ENCODE data around the gene CDC42EP3. TPM values are rescaled to one million over a fixed set of nuclear protein-coding genes. Genes with fewer than 3 reads are reported as not detected.

CDC42EP3 gene
- polyA plus RNA-seq, 1 donor from 2014 or later = 25.2 TPM

DNA sequence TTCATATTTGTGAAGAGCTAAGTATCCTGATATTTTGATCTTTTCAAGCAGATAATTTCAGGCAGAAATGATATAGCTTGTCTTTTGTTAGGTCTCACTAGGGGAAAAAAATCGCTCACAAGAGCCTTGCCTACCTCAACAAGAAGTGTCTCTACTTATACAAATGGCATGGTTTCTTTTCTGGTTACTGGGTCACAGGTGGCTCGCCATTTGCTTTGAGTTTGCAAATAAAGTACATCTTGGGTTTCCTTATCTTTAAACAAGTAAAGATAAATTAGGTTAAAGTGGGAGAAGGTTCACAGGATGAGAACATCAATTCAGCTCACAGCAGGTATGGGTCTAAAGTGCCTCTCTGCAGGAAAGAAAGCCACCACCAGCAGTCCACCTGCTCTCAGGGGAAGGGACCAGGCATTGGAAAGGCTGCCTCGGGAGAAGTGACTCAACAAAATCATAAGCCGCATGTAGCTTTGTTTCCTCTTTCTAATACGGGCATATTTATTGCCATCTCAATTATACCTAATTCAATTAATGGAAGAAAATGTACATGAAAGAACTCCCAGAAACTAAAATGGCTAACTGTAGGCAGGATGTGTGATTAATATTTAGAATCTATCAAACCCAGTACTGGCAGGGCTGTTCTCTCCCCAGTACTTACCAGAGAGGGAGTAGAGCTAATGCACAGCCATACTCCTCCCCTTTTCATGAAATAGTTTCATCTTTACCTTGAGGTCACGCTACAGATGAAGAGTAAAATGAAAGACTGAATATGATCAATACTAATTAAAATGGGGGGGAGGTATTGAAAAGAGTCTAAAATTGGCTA is 28.3 kb downstream of the CDC42EP3 start:
- Histone ChIP-seq H3K79me2 (replicated peaks; ENCODE audit: insufficient read depth, low read length) (peaks cover 7% of the 10 kb centered on the region), H3K9me3 (ENCODE audit: low read length) (no peaks in the 10 kb centered on the region), H3K27ac (ENCODE audit: low read length) (no peak overlapping the region), H4K20me1 (ENCODE audit: insufficient read depth) (no peaks in the 10 kb centered on the region), H3F3A (ENCODE audit: insufficient read depth, low read length, poor library complexity, severe bottlenecking) (no peaks in the 10 kb centered on the region), H3K9me2 (ENCODE audit: insufficient read depth, low read length) (no peaks in the 10 kb centered on the region), H2AFZ (ENCODE audit: low read depth, low read length) (no peak overlapping the region), H3K4me2 (ENCODE audit: low read length) (no peak overlapping the region), H3K4me3 (ENCODE audit: low read length) (no peak overlapping the region), H3K36me3 (ENCODE audit: insufficient read depth, low read length) (peaks cover 11% of the 10 kb centered on the region), H3K27me3 (ENCODE audit: insufficient read depth, low read depth, low read length) (no peaks in the 10 kb centered on the region), H3K9ac (ENCODE audit: low read length) (no peak overlapping the region)
- TF ChIP-seq SMC3 (conservative IDR thresholded peaks at IDR 0.05; ENCODE audit: poor library complexity) (no peak), TAF1 (IDR thresholded peaks at IDR 0.05; ENCODE audit: low read depth) (no peak), MXI1 (conservative IDR thresholded peaks at IDR 0.05; ENCODE audit: poor library complexity, severe bottlenecking) (no peak), EP300 (conservative IDR thresholded peaks at IDR 0.05; ENCODE audit: poor library complexity, severe bottlenecking) (no peak), POLR2AphosphoS5 (IDR thresholded peaks at IDR 0.05) (peak; percentile 14), RAD21 (conservative IDR thresholded peaks at IDR 0.05) (no peak)
- TF ChIP-seq, protein P1, sequence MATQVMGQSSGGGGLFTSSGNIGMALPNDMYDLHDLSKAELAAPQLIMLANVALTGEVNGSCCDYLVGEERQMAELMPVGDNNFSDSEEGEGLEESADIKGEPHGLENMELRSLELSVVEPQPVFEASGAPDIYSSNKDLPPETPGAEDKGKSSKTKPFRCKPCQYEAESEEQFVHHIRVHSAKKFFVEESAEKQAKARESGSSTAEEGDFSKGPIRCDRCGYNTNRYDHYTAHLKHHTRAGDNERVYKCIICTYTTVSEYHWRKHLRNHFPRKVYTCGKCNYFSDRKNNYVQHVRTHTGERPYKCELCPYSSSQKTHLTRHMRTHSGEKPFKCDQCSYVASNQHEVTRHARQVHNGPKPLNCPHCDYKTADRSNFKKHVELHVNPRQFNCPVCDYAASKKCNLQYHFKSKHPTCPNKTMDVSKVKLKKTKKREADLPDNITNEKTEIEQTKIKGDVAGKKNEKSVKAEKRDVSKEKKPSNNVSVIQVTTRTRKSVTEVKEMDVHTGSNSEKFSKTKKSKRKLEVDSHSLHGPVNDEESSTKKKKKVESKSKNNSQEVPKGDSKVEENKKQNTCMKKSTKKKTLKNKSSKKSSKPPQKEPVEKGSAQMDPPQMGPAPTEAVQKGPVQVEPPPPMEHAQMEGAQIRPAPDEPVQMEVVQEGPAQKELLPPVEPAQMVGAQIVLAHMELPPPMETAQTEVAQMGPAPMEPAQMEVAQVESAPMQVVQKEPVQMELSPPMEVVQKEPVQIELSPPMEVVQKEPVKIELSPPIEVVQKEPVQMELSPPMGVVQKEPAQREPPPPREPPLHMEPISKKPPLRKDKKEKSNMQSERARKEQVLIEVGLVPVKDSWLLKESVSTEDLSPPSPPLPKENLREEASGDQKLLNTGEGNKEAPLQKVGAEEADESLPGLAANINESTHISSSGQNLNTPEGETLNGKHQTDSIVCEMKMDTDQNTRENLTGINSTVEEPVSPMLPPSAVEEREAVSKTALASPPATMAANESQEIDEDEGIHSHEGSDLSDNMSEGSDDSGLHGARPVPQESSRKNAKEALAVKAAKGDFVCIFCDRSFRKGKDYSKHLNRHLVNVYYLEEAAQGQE (IDR thresholded peaks at IDR 0.05; ENCODE audit: borderline replicate concordance) = no peak

DNA sequence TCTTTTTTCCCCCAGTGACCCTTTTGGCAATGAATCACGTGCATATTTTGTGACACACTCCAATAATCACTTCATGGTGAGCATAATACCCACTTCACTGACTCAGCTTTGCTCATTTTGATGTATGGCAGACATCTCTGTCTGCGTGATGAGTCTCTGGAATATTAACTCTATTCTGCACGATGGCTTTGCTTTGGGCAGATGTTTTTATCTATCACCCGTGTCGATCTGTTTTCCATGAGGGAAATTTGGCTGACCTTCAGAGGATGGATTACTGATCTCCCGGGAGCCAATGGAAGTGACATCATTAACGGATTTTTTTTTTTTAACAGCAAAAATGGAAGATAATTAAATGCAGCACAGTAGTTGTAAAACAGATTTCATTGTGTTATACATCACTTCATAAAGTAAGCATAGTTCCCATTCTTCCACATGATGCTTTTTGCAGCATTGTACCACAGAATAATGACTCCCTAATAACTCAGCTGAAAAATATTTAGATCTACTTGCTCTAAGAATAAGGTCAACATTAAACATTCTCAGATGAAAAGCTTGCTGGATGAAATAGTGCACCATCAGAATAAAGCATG is 29.8 kb downstream of the CDC42EP3 start:
- Histone ChIP-seq H3K9ac (ENCODE audit: low read length) (no peak overlapping the region), H3K4me3 (ENCODE audit: low read length) (no peak overlapping the region), H3K79me2 (replicated peaks; ENCODE audit: insufficient read depth, low read length) (peaks cover 6% of the 10 kb centered on the region), H3K9me2 (ENCODE audit: insufficient read depth, low read length) (no peaks in the 10 kb centered on the region), H3K4me2 (ENCODE audit: low read length) (no peak overlapping the region), H2AFZ (ENCODE audit: low read depth, low read length) (no peak overlapping the region), H3F3A (ENCODE audit: insufficient read depth, low read length, poor library complexity, severe bottlenecking) (no peaks in the 10 kb centered on the region), H3K27ac (ENCODE audit: low read length) (no peak overlapping the region), H3K9me3 (ENCODE audit: low read length) (no peaks in the 10 kb centered on the region), H3K36me3 (ENCODE audit: insufficient read depth, low read length) (peaks cover 7% of the 10 kb centered on the region), H4K20me1 (ENCODE audit: insufficient read depth) (no peaks in the 10 kb centered on the region), H3K27me3 (ENCODE audit: insufficient read depth, low read depth, low read length) (no peaks in the 10 kb centered on the region)
- TF ChIP-seq RAD21 (conservative IDR thresholded peaks at IDR 0.05) (no peak), TAF1 (IDR thresholded peaks at IDR 0.05; ENCODE audit: low read depth) (no peak), MXI1 (conservative IDR thresholded peaks at IDR 0.05; ENCODE audit: poor library complexity, severe bottlenecking) (no peak), SMC3 (conservative IDR thresholded peaks at IDR 0.05; ENCODE audit: poor library complexity) (no peak), EZH2 (IDR thresholded peaks at IDR 0.05; ENCODE audit: borderline replicate concordance, insufficient read depth, low read length, poor library complexity, severe bottlenecking) (no peak), EP300 (conservative IDR thresholded peaks at IDR 0.05; ENCODE audit: poor library complexity, severe bottlenecking) (no peak)
- TF ChIP-seq, protein P1 (IDR thresholded peaks at IDR 0.05; ENCODE audit: borderline replicate concordance) = no peak
- TF ChIP-seq, protein P2, sequence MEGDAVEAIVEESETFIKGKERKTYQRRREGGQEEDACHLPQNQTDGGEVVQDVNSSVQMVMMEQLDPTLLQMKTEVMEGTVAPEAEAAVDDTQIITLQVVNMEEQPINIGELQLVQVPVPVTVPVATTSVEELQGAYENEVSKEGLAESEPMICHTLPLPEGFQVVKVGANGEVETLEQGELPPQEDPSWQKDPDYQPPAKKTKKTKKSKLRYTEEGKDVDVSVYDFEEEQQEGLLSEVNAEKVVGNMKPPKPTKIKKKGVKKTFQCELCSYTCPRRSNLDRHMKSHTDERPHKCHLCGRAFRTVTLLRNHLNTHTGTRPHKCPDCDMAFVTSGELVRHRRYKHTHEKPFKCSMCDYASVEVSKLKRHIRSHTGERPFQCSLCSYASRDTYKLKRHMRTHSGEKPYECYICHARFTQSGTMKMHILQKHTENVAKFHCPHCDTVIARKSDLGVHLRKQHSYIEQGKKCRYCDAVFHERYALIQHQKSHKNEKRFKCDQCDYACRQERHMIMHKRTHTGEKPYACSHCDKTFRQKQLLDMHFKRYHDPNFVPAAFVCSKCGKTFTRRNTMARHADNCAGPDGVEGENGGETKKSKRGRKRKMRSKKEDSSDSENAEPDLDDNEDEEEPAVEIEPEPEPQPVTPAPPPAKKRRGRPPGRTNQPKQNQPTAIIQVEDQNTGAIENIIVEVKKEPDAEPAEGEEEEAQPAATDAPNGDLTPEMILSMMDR (IDR thresholded peaks at IDR 0.05; ENCODE audit: poor library complexity, severe bottlenecking) = no peak

Measured in neural cell (in vitro differentiated cells).